Liver (tissue), 9 donors: ENCODE measurements around the gene KIRREL3. TPM values are rescaled to one million over a fixed set of nuclear protein-coding genes. Genes with fewer than 3 reads are reported as not detected.

Experiments used
- DNase-seq: peaks from one replicate; pipeline ENCODE4 v3.0.0-alpha.2; 2017; ENCODE audit warnings: low spot score
- H3K27ac ChIP-seq, 2 donors: one replicate each; pipeline ENCODE4 v1.7.0; 2013; ENCODE audit warnings: inconsistent platforms in 2 of 2, low read length in 2 of 2, control low read depth in 1 of 2, low read depth in 1 of 2, mild to moderate bottlenecking in 1 of 2
- H3K27me3 ChIP-seq, 4 donors: one replicate each; pipeline versions ENCODE4 v1.6.1 to v1.7.0; 2013; ENCODE audit warnings: low read length in 3 of 4, inconsistent platforms in 1 of 4, mild to moderate bottlenecking in 1 of 4, moderate library complexity in 1 of 4; ENCODE audit not compliant: control insufficient read depth in 4 of 4, insufficient read depth in 4 of 4
- H3K36me3 ChIP-seq, 4 donors: one replicate each; pipeline versions ENCODE4 v1.6.1 to v1.7.0; 2013; ENCODE audit warnings: low read length in 3 of 4, mild to moderate bottlenecking in 3 of 4, low read depth in 1 of 4, moderate library complexity in 1 of 4; ENCODE audit not compliant: control insufficient read depth in 4 of 4, insufficient read depth in 3 of 4
- H3K4me1 ChIP-seq, 4 donors: one replicate each; pipeline versions ENCODE4 v1.6.1 to v1.7.0; 2013; ENCODE audit warnings: low read length in 3 of 4, mild to moderate bottlenecking in 3 of 4, moderate library complexity in 1 of 4; ENCODE audit not compliant: control insufficient read depth in 4 of 4, insufficient read depth in 4 of 4
- H3K4me3 ChIP-seq, 3 donors: one replicate each; pipeline versions ENCODE4 v1.6.1 to v1.7.0; 2013; ENCODE audit warnings: low read length in 3 of 3, control low read depth in 1 of 3, low read depth in 1 of 3, mild to moderate bottlenecking in 1 of 3
- H3K9ac ChIP-seq, 2 donors: one replicate each; pipeline ENCODE4 v1.7.0; 2013; ENCODE audit warnings: low read length in 2 of 2, mild to moderate bottlenecking in 2 of 2, moderate library complexity in 2 of 2, control low read depth in 1 of 2, low read depth in 1 of 2
- H3K9me3 ChIP-seq, 4 donors: one replicate each; pipeline versions ENCODE4 v1.6.1 to v1.7.0; 2013; ENCODE audit warnings: low read length in 3 of 4; ENCODE audit not compliant: control insufficient read depth in 4 of 4
- ATF3 ChIP-seq: IDR thresholded peaks from 2 replicates; pipeline ENCODE4 v1.6.1; 2016; ENCODE audit warnings: antibody characterized with exemption
- EGR1 ChIP-seq, 2 donors: IDR thresholded peaks; 2 replicates each; pipeline ENCODE4 v1.6.1; 2016 to 2018; ENCODE audit warnings: antibody characterized with exemption in 2 of 2, low read depth in 2 of 2
- FOXA1 ChIP-seq: IDR thresholded peaks from 2 replicates; pipeline ENCODE4 v1.6.1; 2016; ENCODE audit warnings: antibody characterized with exemption
- FOXA2 ChIP-seq: IDR thresholded peaks from 2 replicates; pipeline ENCODE4 v1.6.1; 2016; ENCODE audit warnings: antibody characterized with exemption
- GABPA ChIP-seq, 2 donors: IDR thresholded peaks in 1 of 2; conservative IDR thresholded peaks in 1 of 2; 2 replicates each; pipeline ENCODE4 v1.6.1; 2016; ENCODE audit warnings: antibody characterized with exemption in 2 of 2, mild to moderate bottlenecking in 1 of 2, moderate library complexity in 1 of 2
- HNF4A ChIP-seq, 2 donors: conservative IDR thresholded peaks; 2 replicates each; pipeline ENCODE4 v1.6.1; 2016; ENCODE audit warnings: antibody characterized with exemption in 2 of 2, mild to moderate bottlenecking in 2 of 2
- HNF4G ChIP-seq: IDR thresholded peaks from 2 replicates; pipeline ENCODE4 v1.6.1; 2016; ENCODE audit warnings: antibody characterized with exemption
- JUND ChIP-seq, 2 donors: IDR thresholded peaks; 2 replicates each; pipeline ENCODE4 v1.6.1; 2016; ENCODE audit warnings: antibody characterized with exemption in 2 of 2
- NR2F2 ChIP-seq: IDR thresholded peaks from 2 replicates; pipeline ENCODE4 v1.6.1; 2016; ENCODE audit warnings: antibody characterized with exemption
- RAD21 ChIP-seq, 2 donors: IDR thresholded peaks; 2 replicates each; pipeline ENCODE4 v1.6.1; 2016; ENCODE audit warnings: antibody characterized with exemption in 2 of 2, mild to moderate bottlenecking in 2 of 2
- RXRA ChIP-seq, 2 donors: IDR thresholded peaks; 2 replicates each; pipeline ENCODE4 v1.6.1; 2017 to 2018; ENCODE audit warnings: antibody characterized with exemption in 2 of 2, mild to moderate bottlenecking in 1 of 2
- TAF1 ChIP-seq: conservative IDR thresholded peaks from 2 replicates; pipeline ENCODE4 v1.6.1; 2016; ENCODE audit warnings: antibody characterized with exemption, mild to moderate bottlenecking
- YY1 ChIP-seq: IDR thresholded peaks from 2 replicates; pipeline ENCODE4 v1.6.1; 2016; ENCODE audit warnings: antibody characterized with exemption, mild to moderate bottlenecking
- ZBTB33 ChIP-seq: IDR thresholded peaks from 2 replicates; pipeline ENCODE4 v1.6.1; 2016; ENCODE audit warnings: antibody characterized with exemption
- WGBS: extraction: QIAGEN DNeasy Blood & Tissue Kit; methylation state at CpG from one replicate; pipeline ENCODE4 v1.1.7; 2013; 5-methylcytosine and 5-hydroxymethylcytosine counted together
- polyA plus RNA-seq, 2 donors: library from polyadenylated mRNA; stranded (reverse) in 1 of 2; unstranded in 1 of 2; fragments of 200-250 nt in 1 of 2; fragments of >200 nt in 1 of 2; fragmentation: Nextera tagmentation in 1 of 2; extraction: Ambion mirVana in 1 of 2; gene quantifications; one replicate each; pipeline versions ENCODE4 v1.2.1 to v1.2.3, GENCODE V29; 2013 to 2015
- total RNA-seq, 2 donors: library from RNA; depleted of rRNA; stranded (reverse); fragments of >200 nt; gene quantifications; one replicate each; pipeline ENCODE4 v1.2.3, GENCODE V29; 2014
- TF ChIP-seq, protein P1 (sequence below): fragments of 150-350 bp; IDR thresholded peaks from 2 replicates; pipeline ENCODE4 v1.5.1; 2017; ENCODE audit warnings: improper control_type of control experiment, low read depth, low read length; ENCODE audit not compliant: missing input control
- TF ChIP-seq, protein P2 (sequence below): IDR thresholded peaks from 2 replicates; pipeline ENCODE4 v1.6.1; 2016; ENCODE audit warnings: antibody characterized with exemption, mild to moderate bottlenecking
- TF ChIP-seq, protein P3 (sequence below): IDR thresholded peaks from 2 replicates; pipeline ENCODE4 v1.6.1; 2016; ENCODE audit warnings: antibody characterized with exemption
- donor health status: healthy.
- donor health status: healthy.
- donor health status: healthy.
- donor health status: healthy.
- donor health status: healthy.

The KIRREL3 gene
- total and polyA plus RNA-seq, 4 donors: 0.03 to 0.29 (median 0.08) TPM; not detected in 1

DNA sequence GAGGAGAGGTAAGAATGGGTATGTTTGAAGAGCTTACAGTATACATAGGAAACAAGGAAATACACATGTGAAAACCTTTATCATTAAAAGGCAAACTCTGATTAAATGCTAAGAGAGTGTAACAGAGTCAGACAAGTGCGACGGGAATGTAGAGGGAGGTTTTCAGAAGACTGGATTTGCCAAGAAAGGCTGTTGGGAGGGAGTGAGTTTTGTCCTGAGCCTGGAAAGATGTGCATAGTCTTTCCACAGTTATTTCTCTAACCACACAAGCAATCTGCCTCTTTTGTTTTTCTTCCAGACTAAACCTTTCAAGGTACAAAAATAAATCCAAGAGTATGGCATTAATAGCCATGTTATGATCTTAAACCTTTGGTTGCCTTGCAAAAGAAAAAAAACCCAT is 170.9 kb downstream of the KIRREL3 start:
- TF ChIP-seq HNF4G (no peak), GABPA (IDR thresholded peaks at IDR 0.05 in 1 of 2, conservative IDR thresholded peaks at IDR 0.05 in 1 of 2) (no peak), ATF3 (no peak), YY1 (no peak), NR2F2 (no peak), EGR1 (IDR thresholded peaks at IDR 0.05; ENCODE audit: low read depth in 2 of 2) (no peak), JUND (IDR thresholded peaks at IDR 0.05) (no peak), FOXA2 (no peak), HNF4A (conservative IDR thresholded peaks at IDR 0.05) (no peak), FOXA1 (no peak), ZBTB33 (no peak), RXRA (IDR thresholded peaks at IDR 0.05) (no peak), TAF1 (no peak)
- TF ChIP-seq, protein P1, sequence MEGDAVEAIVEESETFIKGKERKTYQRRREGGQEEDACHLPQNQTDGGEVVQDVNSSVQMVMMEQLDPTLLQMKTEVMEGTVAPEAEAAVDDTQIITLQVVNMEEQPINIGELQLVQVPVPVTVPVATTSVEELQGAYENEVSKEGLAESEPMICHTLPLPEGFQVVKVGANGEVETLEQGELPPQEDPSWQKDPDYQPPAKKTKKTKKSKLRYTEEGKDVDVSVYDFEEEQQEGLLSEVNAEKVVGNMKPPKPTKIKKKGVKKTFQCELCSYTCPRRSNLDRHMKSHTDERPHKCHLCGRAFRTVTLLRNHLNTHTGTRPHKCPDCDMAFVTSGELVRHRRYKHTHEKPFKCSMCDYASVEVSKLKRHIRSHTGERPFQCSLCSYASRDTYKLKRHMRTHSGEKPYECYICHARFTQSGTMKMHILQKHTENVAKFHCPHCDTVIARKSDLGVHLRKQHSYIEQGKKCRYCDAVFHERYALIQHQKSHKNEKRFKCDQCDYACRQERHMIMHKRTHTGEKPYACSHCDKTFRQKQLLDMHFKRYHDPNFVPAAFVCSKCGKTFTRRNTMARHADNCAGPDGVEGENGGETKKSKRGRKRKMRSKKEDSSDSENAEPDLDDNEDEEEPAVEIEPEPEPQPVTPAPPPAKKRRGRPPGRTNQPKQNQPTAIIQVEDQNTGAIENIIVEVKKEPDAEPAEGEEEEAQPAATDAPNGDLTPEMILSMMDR: no peak
- TF ChIP-seq, protein P2, sequence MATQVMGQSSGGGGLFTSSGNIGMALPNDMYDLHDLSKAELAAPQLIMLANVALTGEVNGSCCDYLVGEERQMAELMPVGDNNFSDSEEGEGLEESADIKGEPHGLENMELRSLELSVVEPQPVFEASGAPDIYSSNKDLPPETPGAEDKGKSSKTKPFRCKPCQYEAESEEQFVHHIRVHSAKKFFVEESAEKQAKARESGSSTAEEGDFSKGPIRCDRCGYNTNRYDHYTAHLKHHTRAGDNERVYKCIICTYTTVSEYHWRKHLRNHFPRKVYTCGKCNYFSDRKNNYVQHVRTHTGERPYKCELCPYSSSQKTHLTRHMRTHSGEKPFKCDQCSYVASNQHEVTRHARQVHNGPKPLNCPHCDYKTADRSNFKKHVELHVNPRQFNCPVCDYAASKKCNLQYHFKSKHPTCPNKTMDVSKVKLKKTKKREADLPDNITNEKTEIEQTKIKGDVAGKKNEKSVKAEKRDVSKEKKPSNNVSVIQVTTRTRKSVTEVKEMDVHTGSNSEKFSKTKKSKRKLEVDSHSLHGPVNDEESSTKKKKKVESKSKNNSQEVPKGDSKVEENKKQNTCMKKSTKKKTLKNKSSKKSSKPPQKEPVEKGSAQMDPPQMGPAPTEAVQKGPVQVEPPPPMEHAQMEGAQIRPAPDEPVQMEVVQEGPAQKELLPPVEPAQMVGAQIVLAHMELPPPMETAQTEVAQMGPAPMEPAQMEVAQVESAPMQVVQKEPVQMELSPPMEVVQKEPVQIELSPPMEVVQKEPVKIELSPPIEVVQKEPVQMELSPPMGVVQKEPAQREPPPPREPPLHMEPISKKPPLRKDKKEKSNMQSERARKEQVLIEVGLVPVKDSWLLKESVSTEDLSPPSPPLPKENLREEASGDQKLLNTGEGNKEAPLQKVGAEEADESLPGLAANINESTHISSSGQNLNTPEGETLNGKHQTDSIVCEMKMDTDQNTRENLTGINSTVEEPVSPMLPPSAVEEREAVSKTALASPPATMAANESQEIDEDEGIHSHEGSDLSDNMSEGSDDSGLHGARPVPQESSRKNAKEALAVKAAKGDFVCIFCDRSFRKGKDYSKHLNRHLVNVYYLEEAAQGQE: no peak
- TF ChIP-seq, protein P3, sequence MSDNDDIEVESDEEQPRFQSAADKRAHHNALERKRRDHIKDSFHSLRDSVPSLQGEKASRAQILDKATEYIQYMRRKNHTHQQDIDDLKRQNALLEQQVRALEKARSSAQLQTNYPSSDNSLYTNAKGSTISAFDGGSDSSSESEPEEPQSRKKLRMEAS: no peak
- Histone ChIP-seq H3K4me3 (no peak overlapping the region), H3K27me3 (peaks cover 0 to 6% (median 0%) of the 10 kb centered on the region in 4 donors), H3K9ac (no peak overlapping the region), H3K9me3 (no peaks in the 10 kb centered on the region), H3K4me1 (no peaks in the 10 kb centered on the region), H3K27ac (no peak overlapping the region), H3K36me3 (no peaks in the 10 kb centered on the region)
- DNase-seq: no peak
- 66% methylated on average over 2 of the region's 2 CpGs for WGBS

DNA sequence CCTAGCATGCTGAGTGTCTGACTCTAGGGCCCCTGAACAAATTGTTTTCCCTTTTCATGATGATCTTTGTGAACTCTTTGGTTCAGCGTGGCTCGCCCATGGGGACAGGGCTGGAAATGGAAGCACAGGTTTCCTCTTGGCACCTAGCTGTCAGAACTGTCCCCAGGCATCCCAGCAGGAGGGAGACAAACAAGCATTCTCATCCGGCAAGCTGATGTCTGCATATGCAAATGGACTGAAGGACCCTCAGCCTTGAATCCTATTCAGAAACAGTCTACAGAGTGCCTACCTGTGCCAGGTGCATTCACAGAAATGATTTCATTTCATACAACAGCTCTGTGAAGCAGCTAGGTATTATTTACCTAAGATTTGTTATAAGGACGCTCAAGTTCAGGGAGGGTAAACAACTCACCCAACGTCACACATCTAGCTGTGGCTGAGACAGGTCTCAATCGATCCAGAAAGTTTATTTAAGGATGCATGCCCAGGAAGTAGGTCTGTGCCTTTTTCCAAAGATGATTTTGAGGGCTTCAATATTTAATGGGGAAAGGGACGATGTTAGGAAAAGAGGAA is 176.4 kb downstream of the KIRREL3 start:
- Histone ChIP-seq H3K36me3 (no peaks in the 10 kb centered on the region), H3K4me1 (no peaks in the 10 kb centered on the region), H3K9ac (no peak overlapping the region), H3K4me3 (no peak overlapping the region), H3K27me3 (peaks cover 0 to 6% (median 0%) of the 10 kb centered on the region in 4 donors), H3K27ac (no peak overlapping the region), H3K9me3 (no peaks in the 10 kb centered on the region)
- WGBS: 38% methylated on average over 7 of the region's 7 CpGs
- no peak for DNase-seq
- TF ChIP-seq YY1: no peak
- no peak for TF ChIP-seq ZBTB33
- TF ChIP-seq TAF1: no peak
- no peak for TF ChIP-seq GABPA (IDR thresholded peaks at IDR 0.05 in 1 of 2, conservative IDR thresholded peaks at IDR 0.05 in 1 of 2)
- TF ChIP-seq, protein P1: no peak
- TF ChIP-seq RAD21 (IDR thresholded peaks at IDR 0.05): no peak
- no peak for TF ChIP-seq EGR1 (IDR thresholded peaks at IDR 0.05; ENCODE audit: low read depth in 2 of 2)
- TF ChIP-seq FOXA2: no peak
- TF ChIP-seq, protein P3: no peak
- no peak for TF ChIP-seq HNF4G
- no peak for TF ChIP-seq JUND (IDR thresholded peaks at IDR 0.05)
- TF ChIP-seq ATF3: no peak
- no peak for TF ChIP-seq NR2F2
- no peak for TF ChIP-seq HNF4A (conservative IDR thresholded peaks at IDR 0.05)
